Measurements from ENCODE around the gene ACYP2. TPM values are rescaled to one million over a fixed set of nuclear protein-coding genes. Genes with fewer than 3 reads are reported as not detected.

ACYP2 gene
- total RNA-seq, 4 donors from 2014 or later = 1.6 to 77.4 (median 11.4) TPM

DNA sequence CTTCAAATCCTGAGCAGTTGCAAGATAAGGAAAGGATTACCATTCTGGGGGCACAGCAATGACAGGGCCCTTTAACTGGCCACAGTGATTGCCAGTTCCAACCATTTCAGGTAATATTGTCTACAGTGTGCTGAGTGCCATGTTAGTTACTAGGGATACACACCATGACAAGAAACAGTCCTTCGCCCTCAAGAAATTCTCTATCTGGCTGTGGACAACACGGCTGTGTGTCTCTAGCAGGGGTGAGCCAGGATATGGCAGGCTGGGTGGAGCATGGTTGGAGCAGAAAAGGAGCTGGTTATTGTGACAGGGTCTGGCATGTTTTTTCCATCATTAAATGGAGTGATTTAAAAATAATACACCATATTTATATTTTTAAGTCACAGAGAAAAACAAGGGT is 109.6 kb downstream of the ACYP2 start:
- intact Hi-C loops (cut with DNase I; ENCODE audit: low total_unique reads) = no loop called here
- in situ Hi-C loops (cut with MboI; ENCODE audit: low pct_ligation_motif_present in 1 of 4, low pct_unique_long_range_greater_than_20kb in 1 of 4, low sequenced_read_pairs in 3 of 4) = no loop called here
- DNase-seq = no peak
- no peaks in the 10 kb centered on the region for H3K36me3 ChIP-seq
- WGBS, 2 donors (ENCODE audit: low coverage in 1 of 2) = 80% methylated on average over 2 of the region's 2 CpGs; no CpG with 5 or more reads in 1 of the 2 donors
- H3K4me3 ChIP-seq = no peak overlapping the region
- no peaks in the 10 kb centered on the region for H3K4me1 ChIP-seq
- H3K27me3 ChIP-seq = no peaks in the 10 kb centered on the region
- TF ChIP-seq, protein P1, sequence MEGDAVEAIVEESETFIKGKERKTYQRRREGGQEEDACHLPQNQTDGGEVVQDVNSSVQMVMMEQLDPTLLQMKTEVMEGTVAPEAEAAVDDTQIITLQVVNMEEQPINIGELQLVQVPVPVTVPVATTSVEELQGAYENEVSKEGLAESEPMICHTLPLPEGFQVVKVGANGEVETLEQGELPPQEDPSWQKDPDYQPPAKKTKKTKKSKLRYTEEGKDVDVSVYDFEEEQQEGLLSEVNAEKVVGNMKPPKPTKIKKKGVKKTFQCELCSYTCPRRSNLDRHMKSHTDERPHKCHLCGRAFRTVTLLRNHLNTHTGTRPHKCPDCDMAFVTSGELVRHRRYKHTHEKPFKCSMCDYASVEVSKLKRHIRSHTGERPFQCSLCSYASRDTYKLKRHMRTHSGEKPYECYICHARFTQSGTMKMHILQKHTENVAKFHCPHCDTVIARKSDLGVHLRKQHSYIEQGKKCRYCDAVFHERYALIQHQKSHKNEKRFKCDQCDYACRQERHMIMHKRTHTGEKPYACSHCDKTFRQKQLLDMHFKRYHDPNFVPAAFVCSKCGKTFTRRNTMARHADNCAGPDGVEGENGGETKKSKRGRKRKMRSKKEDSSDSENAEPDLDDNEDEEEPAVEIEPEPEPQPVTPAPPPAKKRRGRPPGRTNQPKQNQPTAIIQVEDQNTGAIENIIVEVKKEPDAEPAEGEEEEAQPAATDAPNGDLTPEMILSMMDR (IDR thresholded peaks at IDR 0.05) = no peak
- TF ChIP-seq POLR2A (IDR thresholded peaks at IDR 0.05) = no peak
- no peak overlapping the region for H3K27ac ChIP-seq
- no peaks in the 10 kb centered on the region for H3K9me3 ChIP-seq

DNA sequence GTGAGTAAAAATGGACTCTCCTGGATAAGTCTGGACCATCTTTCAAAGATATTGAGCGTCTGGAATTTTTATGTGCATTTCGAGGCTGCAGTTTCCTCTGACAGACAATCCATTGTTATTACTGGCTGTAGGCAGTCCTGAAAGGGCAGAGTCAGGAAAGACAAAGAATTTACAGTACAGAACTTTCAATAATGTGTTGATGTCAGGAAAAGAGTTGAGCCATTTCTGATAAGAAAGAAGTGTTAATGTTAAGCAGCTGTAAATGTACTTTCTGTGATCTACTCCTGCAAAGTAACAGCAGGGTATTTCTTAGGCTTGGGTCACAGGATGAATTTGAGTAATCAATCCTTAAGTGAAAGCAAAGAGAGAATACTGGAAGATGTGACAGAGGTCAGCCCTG is 110.8 kb downstream of the ACYP2 start:
- no peak overlapping the region for H3K4me3 ChIP-seq
- intact Hi-C loops (cut with DNase I; ENCODE audit: low total_unique reads) (no loop called here), in situ Hi-C loops (cut with MboI; ENCODE audit: low pct_ligation_motif_present in 1 of 4, low pct_unique_long_range_greater_than_20kb in 1 of 4, low sequenced_read_pairs in 3 of 4) (no loop called here)
- no peak for TF ChIP-seq EP300 (IDR thresholded peaks at IDR 0.05; ENCODE audit: low read depth)
- TF ChIP-seq POLR2A (IDR thresholded peaks at IDR 0.05) = no peak
- TF ChIP-seq POLR2AphosphoS5 (IDR thresholded peaks at IDR 0.05) = no peak
- TF ChIP-seq, protein P1 (IDR thresholded peaks at IDR 0.05) = no peak
- no peaks in the 10 kb centered on the region for H3K36me3 ChIP-seq
- no peaks in the 10 kb centered on the region for H3K27me3 ChIP-seq
- WGBS, 2 donors (ENCODE audit: low coverage in 1 of 2) = 55 to 68% methylated on average over 2 of the region's 2 CpGs
- no peaks in the 10 kb centered on the region for H3K9me3 ChIP-seq
- no peak for DNase-seq
- H3K27ac ChIP-seq = no peak overlapping the region
- no peaks in the 10 kb centered on the region for H3K4me1 ChIP-seq

DNA sequence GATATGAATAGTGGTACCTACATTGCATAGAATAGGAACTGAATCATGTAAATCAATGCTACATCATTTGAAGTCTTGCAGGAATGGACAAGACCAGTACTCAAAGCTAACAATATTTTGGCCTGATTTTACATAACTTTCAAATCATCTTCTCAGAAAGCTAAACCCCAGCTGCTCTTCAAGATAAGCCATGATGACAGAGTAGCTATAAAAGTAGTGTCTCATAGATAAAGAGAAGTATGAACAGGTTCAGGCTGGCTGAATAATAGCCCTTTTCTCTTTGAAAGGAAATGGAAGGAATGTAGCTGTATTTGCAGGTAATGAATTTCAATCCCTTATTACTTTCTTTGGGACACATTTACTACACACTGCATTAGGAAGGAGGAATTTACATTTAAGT is 112.4 kb downstream of the ACYP2 start:
- H3K4me1 ChIP-seq = no peaks in the 10 kb centered on the region
- no peak for DNase-seq
- H3K9me3 ChIP-seq = no peaks in the 10 kb centered on the region
- no peaks in the 10 kb centered on the region for H3K36me3 ChIP-seq
- H3K27me3 ChIP-seq = no peaks in the 10 kb centered on the region
- H3K4me3 ChIP-seq = no peak overlapping the region
- TF ChIP-seq EP300 (IDR thresholded peaks at IDR 0.05; ENCODE audit: low read depth) (no peak), POLR2AphosphoS5 (IDR thresholded peaks at IDR 0.05) (no peak), POLR2A (IDR thresholded peaks at IDR 0.05) (no peak)
- TF ChIP-seq, protein P1 (IDR thresholded peaks at IDR 0.05) = no peak
- in situ Hi-C loops (cut with MboI; ENCODE audit: low pct_ligation_motif_present in 1 of 4, low pct_unique_long_range_greater_than_20kb in 1 of 4, low sequenced_read_pairs in 3 of 4) = no loop called here
- H3K27ac ChIP-seq = no peak overlapping the region
- intact Hi-C loops (cut with DNase I; ENCODE audit: low total_unique reads) = no loop called here

DNA sequence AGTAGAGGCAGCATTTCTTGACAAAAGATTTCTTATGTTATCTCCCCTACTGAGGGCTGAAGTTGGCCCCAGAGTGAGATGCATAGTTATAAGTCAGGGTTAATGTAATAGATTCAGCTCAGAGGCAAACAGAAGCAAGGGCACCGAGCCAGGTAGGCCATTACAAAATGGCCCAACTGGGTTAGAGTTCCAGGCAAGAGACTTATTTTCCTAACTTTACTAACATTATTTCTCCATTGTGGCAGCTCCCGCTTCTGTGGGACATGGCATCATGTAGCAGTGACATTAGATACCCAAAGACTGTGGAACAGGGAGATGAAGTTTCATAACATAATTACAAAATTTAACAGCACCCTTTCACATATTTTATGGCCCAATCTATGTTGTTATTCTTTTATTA is 113.5 kb downstream of the ACYP2 start:
- Histone ChIP-seq H3K9me3 (no peaks in the 10 kb centered on the region), H3K36me3 (no peaks in the 10 kb centered on the region), H3K27me3 (no peaks in the 10 kb centered on the region), H3K27ac (no peak overlapping the region), H3K4me1 (no peaks in the 10 kb centered on the region), H3K4me3 (no peak overlapping the region)
- in situ Hi-C loops (cut with MboI; ENCODE audit: low pct_ligation_motif_present in 1 of 4, low pct_unique_long_range_greater_than_20kb in 1 of 4, low sequenced_read_pairs in 3 of 4) = no loop called here
- WGBS, 2 donors (ENCODE audit: low coverage in 1 of 2) = 75 to 92% methylated on average over 1 to 2 of the region's 2 CpGs
- intact Hi-C loops (cut with DNase I; ENCODE audit: low total_unique reads) = no loop called here
- no peak for DNase-seq
- TF ChIP-seq EP300 (IDR thresholded peaks at IDR 0.05; ENCODE audit: low read depth) = no peak
- TF ChIP-seq, protein P1 (IDR thresholded peaks at IDR 0.05) = no peak
- no peak for TF ChIP-seq POLR2A (IDR thresholded peaks at IDR 0.05)
- no peak for TF ChIP-seq POLR2AphosphoS5 (IDR thresholded peaks at IDR 0.05)

All from transverse colon (tissue), 4 donors.